ENCODE data around the gene SCGB1D2.
A peak's percentile ranks its signal among the peaks of the same experiment; 100 is the strongest.

The SCGB1D2 gene

DNA sequence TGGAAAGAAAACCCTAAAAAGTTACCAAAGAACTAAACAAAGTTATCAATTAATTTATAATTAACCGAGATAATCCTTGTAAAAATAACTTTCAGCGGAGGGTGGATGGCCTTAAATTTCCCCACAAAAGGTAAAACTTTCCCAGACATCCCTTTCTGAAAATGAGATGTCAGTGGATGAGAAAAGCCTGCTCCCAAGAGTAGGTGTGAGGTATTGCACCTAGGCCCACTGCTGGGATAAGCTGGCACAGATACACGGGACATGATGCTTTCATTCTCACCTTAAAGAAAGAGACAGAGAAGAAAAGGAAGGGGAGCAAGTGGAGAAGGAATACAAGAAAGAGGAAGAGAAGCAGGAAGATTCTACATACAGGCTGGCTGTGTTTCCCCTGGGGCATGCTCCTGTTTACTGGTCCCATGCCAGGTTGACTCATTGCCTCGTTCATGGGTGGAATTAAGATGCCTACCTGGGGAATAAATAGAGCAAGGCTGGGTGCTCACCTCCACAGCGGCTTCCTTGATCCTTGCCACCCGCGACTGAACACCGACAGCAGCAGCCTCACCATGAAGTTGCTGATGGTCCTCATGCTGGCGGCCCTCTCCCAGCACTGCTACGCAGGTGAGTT, 27.7 kb downstream of the SCGB1D2 start, which contains the start of gene SCGB2A2:
Gene SCGB2A2 (plus strand): TSS at position 505 of the 625 bp plus-strand sequence. CDS start 59 bp downstream, at position 564.
- H2BK15ac ChIP-seq (ENCODE audit: low read length), result no peak within 1 kb of the TSS
- H4K91ac ChIP-seq (ENCODE audit: low read depth, low read length, poor library complexity), result no peak within 1 kb of the TSS
- H3K23ac ChIP-seq (ENCODE audit: low read depth, low read length, poor library complexity), result no peak within 1 kb of the TSS
- H3K79me1 ChIP-seq (ENCODE audit: low read depth, low read length), result no peaks in the 10 kb centered on the region
- H3K14ac ChIP-seq (ENCODE audit: low read length), result no peak within 1 kb of the TSS
- H3K4me1 ChIP-seq (ENCODE audit: control insufficient read depth in 2 of 2, insufficient read depth in 1 of 2, low read depth in 1 of 2, low read length in 2 of 2), result no peaks in the 10 kb centered on the region
- H2BK12ac ChIP-seq (ENCODE audit: low read length), result no peak within 1 kb of the TSS
- H3K27me3 ChIP-seq (ENCODE audit: control insufficient read depth in 3 of 3, insufficient read depth in 3 of 3, low read depth in 1 of 3, low read length in 3 of 3), result no peaks in the 10 kb centered on the region
- no peak within 1 kb of the TSS for H2AK5ac ChIP-seq (ENCODE audit: low read depth, low read length)
- DNase-seq (ENCODE audit: low spot score), result no peak
- no peak within 1 kb of the TSS for H3K9ac ChIP-seq (ENCODE audit: low read depth, low read length, poor library complexity)
- H3K4ac ChIP-seq (ENCODE audit: low read length), result no peak within 1 kb of the TSS
- no peak within 1 kb of the TSS for H3K18ac ChIP-seq (ENCODE audit: low read length)
- no peak within 1 kb of the TSS for H3K27ac ChIP-seq (replicated peaks; ENCODE audit: low read length)
- H3K36me3 ChIP-seq (replicated peaks in 1 of 2; ENCODE audit: control insufficient read depth in 2 of 2, insufficient read depth in 2 of 2, low read length in 2 of 2), result no peaks in the 10 kb centered on the region
- H2AFZ ChIP-seq (ENCODE audit: low read length), result no peak within 1 kb of the TSS
- H2BK5ac ChIP-seq (ENCODE audit: low read length), result no peak within 1 kb of the TSS
- no peak within 1 kb of the TSS for H3K4me2 ChIP-seq (ENCODE audit: insufficient read depth, low read length, poor library complexity, severe bottlenecking)
- no peak within 1 kb of the TSS for H2BK120ac ChIP-seq (ENCODE audit: low read depth, low read length)
- no peak within 1 kb of the TSS for H4K8ac ChIP-seq (ENCODE audit: low read depth, low read length)
- H3K9me3 ChIP-seq (replicated peaks in 1 of 2; ENCODE audit: control insufficient read depth in 2 of 2, insufficient read depth in 1 of 2, low read depth in 1 of 2, low read length in 2 of 2), result peaks cover 0 to 2% of the 10 kb centered on the region in 2 donors
- no CpG with 5 or more reads among the region's 10 CpGs for whole genome bisulfite sequencing, 2 donors (ENCODE audit: extremely low coverage in 2 of 2, insufficient read length in 2 of 2, insufficient replicate concordance in 1 of 2)
- no peak within 1 kb of the TSS for H3K4me3 ChIP-seq (ENCODE audit: low read length in 2 of 2)

- Histone ChIP-seq H3K9ac (ENCODE audit: low read depth, low read length, poor library complexity) (no peak overlapping the region), H3K27ac (replicated peaks; ENCODE audit: low read length) (no peak overlapping the region), H2BK5ac (ENCODE audit: low read length) (no peak overlapping the region), H3K27me3 (ENCODE audit: control insufficient read depth in 3 of 3, insufficient read depth in 3 of 3, low read depth in 1 of 3, low read length in 3 of 3) (no peaks in the 10 kb centered on the region), H3K4me1 (ENCODE audit: control insufficient read depth in 2 of 2, insufficient read depth in 1 of 2, low read depth in 1 of 2, low read length in 2 of 2) (no peaks in the 10 kb centered on the region), H2AFZ (ENCODE audit: low read length) (no peak overlapping the region), H2BK12ac (ENCODE audit: low read length) (no peak overlapping the region), H2BK15ac (ENCODE audit: low read length) (no peak overlapping the region), H3K14ac (ENCODE audit: low read length) (no peak overlapping the region), H3K4me2 (ENCODE audit: insufficient read depth, low read length, poor library complexity, severe bottlenecking) (no peak overlapping the region), H3K79me1 (ENCODE audit: low read depth, low read length) (no peaks in the 10 kb centered on the region), H3K23ac (ENCODE audit: low read depth, low read length, poor library complexity) (no peak overlapping the region), H4K91ac (ENCODE audit: low read depth, low read length, poor library complexity) (no peak overlapping the region), H3K18ac (ENCODE audit: low read length) (no peak overlapping the region), H4K8ac (ENCODE audit: low read depth, low read length) (no peak overlapping the region), H2BK120ac (ENCODE audit: low read depth, low read length) (no peak overlapping the region), H3K4ac (ENCODE audit: low read length) (no peak overlapping the region), H3K9me3 (replicated peaks in 1 of 2; ENCODE audit: control insufficient read depth in 2 of 2, insufficient read depth in 1 of 2, low read depth in 1 of 2, low read length in 2 of 2) (peaks cover 0 to 4% of the 10 kb centered on the region in 2 donors), H3K36me3 (replicated peaks in 1 of 2; ENCODE audit: control insufficient read depth in 2 of 2, insufficient read depth in 2 of 2, low read length in 2 of 2) (no peaks in the 10 kb centered on the region), H2AK5ac (ENCODE audit: low read depth, low read length) (no peak overlapping the region), H3K4me3 (ENCODE audit: low read length in 2 of 2) (no peak overlapping the region)
- no CpG with 5 or more reads among the region's 5 CpGs for WGBS, 2 donors (ENCODE audit: extremely low coverage in 2 of 2, insufficient read length in 2 of 2, insufficient replicate concordance in 1 of 2)
- no peak for DNase-seq (ENCODE audit: low spot score)
Observed at GRCh38 chr11:62273284-62273683, 31.2 kb downstream of the SCGB1D2 start.

DNA sequence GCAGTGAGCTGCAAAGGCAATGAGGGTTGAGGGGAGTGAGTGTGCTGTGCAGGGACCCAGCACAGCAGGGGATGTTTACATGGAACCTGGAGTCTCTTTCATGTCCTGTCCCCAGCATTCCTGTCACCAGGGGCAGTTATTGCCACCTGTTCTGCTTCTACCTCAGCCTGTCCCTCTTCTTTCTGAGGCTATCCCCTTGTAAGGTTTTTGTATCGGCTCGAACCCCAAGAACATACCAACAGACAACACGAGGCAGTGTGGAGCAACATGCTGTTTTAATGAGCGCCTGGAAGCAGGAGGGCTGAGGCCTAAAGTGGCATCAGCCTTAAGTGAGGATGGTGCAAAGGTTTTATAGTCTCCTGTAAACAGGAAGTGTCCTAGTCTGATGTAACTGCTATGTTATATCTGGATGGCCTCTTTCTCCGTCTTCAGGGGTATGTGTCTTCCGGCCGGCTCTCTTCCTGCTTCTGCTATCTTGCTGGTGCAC, 31.8 kb downstream of the SCGB1D2 start:
- Histone ChIP-seq H2BK120ac (ENCODE audit: low read depth, low read length) (no peak overlapping the region), H2BK5ac (ENCODE audit: low read length) (no peak overlapping the region), H3K14ac (ENCODE audit: low read length) (no peak overlapping the region), H3K4me2 (ENCODE audit: insufficient read depth, low read length, poor library complexity, severe bottlenecking) (no peak overlapping the region), H2BK12ac (ENCODE audit: low read length) (no peak overlapping the region), H2BK15ac (ENCODE audit: low read length) (no peak overlapping the region), H3K9ac (ENCODE audit: low read depth, low read length, poor library complexity) (no peak overlapping the region), H3K4ac (ENCODE audit: low read length) (no peak overlapping the region), H3K27ac (replicated peaks; ENCODE audit: low read length) (no peak overlapping the region), H3K9me3 (replicated peaks in 1 of 2; ENCODE audit: control insufficient read depth in 2 of 2, insufficient read depth in 1 of 2, low read depth in 1 of 2, low read length in 2 of 2) (peaks cover 0 to 4% of the 10 kb centered on the region in 2 donors), H3K27me3 (ENCODE audit: control insufficient read depth in 3 of 3, insufficient read depth in 3 of 3, low read depth in 1 of 3, low read length in 3 of 3) (no peaks in the 10 kb centered on the region), H3K4me3 (ENCODE audit: low read length in 2 of 2) (peak overlapping the region in 1 of 2 donors; percentile 69), H3K79me1 (ENCODE audit: low read depth, low read length) (no peaks in the 10 kb centered on the region), H3K4me1 (ENCODE audit: control insufficient read depth in 2 of 2, insufficient read depth in 1 of 2, low read depth in 1 of 2, low read length in 2 of 2) (no peaks in the 10 kb centered on the region), H3K18ac (ENCODE audit: low read length) (peak overlapping the region; percentile 53), H2AFZ (ENCODE audit: low read length) (no peak overlapping the region), H4K91ac (ENCODE audit: low read depth, low read length, poor library complexity) (no peak overlapping the region), H3K23ac (ENCODE audit: low read depth, low read length, poor library complexity) (no peak overlapping the region), H4K8ac (ENCODE audit: low read depth, low read length) (no peak overlapping the region), H2AK5ac (ENCODE audit: low read depth, low read length) (no peak overlapping the region), H3K36me3 (replicated peaks in 1 of 2; ENCODE audit: control insufficient read depth in 2 of 2, insufficient read depth in 2 of 2, low read length in 2 of 2) (no peaks in the 10 kb centered on the region)
- DNase-seq (ENCODE audit: low spot score), result no peak
- WGBS, 2 donors (ENCODE audit: extremely low coverage in 2 of 2, insufficient read length in 2 of 2, insufficient replicate concordance in 1 of 2), result no CpG with 5 or more reads among the region's 7 CpGs

- H2BK120ac ChIP-seq (ENCODE audit: low read depth, low read length), result no peak overlapping the region
- no peak overlapping the region for H2BK5ac ChIP-seq (ENCODE audit: low read length)
- no peaks in the 10 kb centered on the region for H3K79me1 ChIP-seq (ENCODE audit: low read depth, low read length)
- DNase-seq (ENCODE audit: low spot score), result no peak
- H2AK5ac ChIP-seq (ENCODE audit: low read depth, low read length), result no peak overlapping the region
- no peak overlapping the region for H3K23ac ChIP-seq (ENCODE audit: low read depth, low read length, poor library complexity)
- H2BK12ac ChIP-seq (ENCODE audit: low read length), result no peak overlapping the region
- no peak overlapping the region for H3K9ac ChIP-seq (ENCODE audit: low read depth, low read length, poor library complexity)
- H3K14ac ChIP-seq (ENCODE audit: low read length), result no peak overlapping the region
- no peaks in the 10 kb centered on the region for H3K4me1 ChIP-seq (ENCODE audit: control insufficient read depth in 2 of 2, insufficient read depth in 1 of 2, low read depth in 1 of 2, low read length in 2 of 2)
- H3K36me3 ChIP-seq (replicated peaks in 1 of 2; ENCODE audit: control insufficient read depth in 2 of 2, insufficient read depth in 2 of 2, low read length in 2 of 2), result no peaks in the 10 kb centered on the region
- H3K18ac ChIP-seq (ENCODE audit: low read length), result no peak overlapping the region
- no peak overlapping the region for H3K4ac ChIP-seq (ENCODE audit: low read length)
- no peak overlapping the region for H4K91ac ChIP-seq (ENCODE audit: low read depth, low read length, poor library complexity)
- no peaks in the 10 kb centered on the region for H3K27me3 ChIP-seq (ENCODE audit: control insufficient read depth in 3 of 3, insufficient read depth in 3 of 3, low read depth in 1 of 3, low read length in 3 of 3)
- H3K4me2 ChIP-seq (ENCODE audit: insufficient read depth, low read length, poor library complexity, severe bottlenecking), result no peak overlapping the region
- H3K9me3 ChIP-seq (replicated peaks in 1 of 2; ENCODE audit: control insufficient read depth in 2 of 2, insufficient read depth in 1 of 2, low read depth in 1 of 2, low read length in 2 of 2), result peaks cover 5 to 9% of the 10 kb centered on the region in 2 donors
- H2BK15ac ChIP-seq (ENCODE audit: low read length), result no peak overlapping the region
- H3K27ac ChIP-seq (replicated peaks; ENCODE audit: low read length), result no peak overlapping the region
- H2AFZ ChIP-seq (ENCODE audit: low read length), result no peak overlapping the region
- no peak overlapping the region for H4K8ac ChIP-seq (ENCODE audit: low read depth, low read length)
- H3K4me3 ChIP-seq (ENCODE audit: low read length in 2 of 2), result no peak overlapping the region
Observed at GRCh38 chr11:62280452-62280851, 38.4 kb downstream of the SCGB1D2 start.
